Karpas-422 (cell line): ENCODE measurements around the gene ARMC6. TPM values are rescaled to one million over a fixed set of nuclear protein-coding genes. Genes with fewer than 3 reads are reported as not detected.
A peak's percentile ranks its signal among the peaks of the same experiment; 100 is the strongest.
"Not testable (repeated sequence)": the region's sequence is repeated elsewhere in the genome, so short reads cannot be mapped to it uniquely, and the experiment has no call there.

Experiments
- DNase-seq: peaks from one replicate; pipeline ENCODE4 v3.0.0-alpha.2; 2015
- H2AFZ ChIP-seq: fragments of 200-600 bp; sonication (generic); 2 replicates; pipeline ENCODE4 v1.6.1; 2014; ENCODE audit warnings: antibody characterized with exemption, low read length, mixed read lengths
- H3K27ac ChIP-seq: fragments of 200-600 bp; sonication (generic); 2 replicates; pipeline ENCODE4 v1.5.1; 2014; ENCODE audit warnings: mild to moderate bottlenecking, low read length, moderate library complexity
- H3K27me3 ChIP-seq: fragments of 200-600 bp; sonication (generic); 2 replicates; pipeline ENCODE4 v1.6.1; 2014; ENCODE audit warnings: low read length, mixed read lengths
- H3K36me3 ChIP-seq: fragments of 200-600 bp; sonication (generic); 2 replicates; pipeline ENCODE4 v1.6.1; 2014; ENCODE audit warnings: low read length, mixed read lengths; ENCODE audit not compliant: insufficient read depth
- H3K4me1 ChIP-seq: fragments of 200-600 bp; sonication (generic); 2 replicates; pipeline ENCODE4 v1.6.1; 2014; ENCODE audit warnings: mild to moderate bottlenecking, low read length, mixed read lengths
- H3K4me2 ChIP-seq: fragments of 200-600 bp; sonication (generic); 2 replicates; pipeline ENCODE4 v1.6.1; 2014; ENCODE audit warnings: low read length, low read depth, mild to moderate bottlenecking; ENCODE audit not compliant: poor library complexity, severe bottlenecking
- H3K4me3 ChIP-seq: fragments of 200-600 bp; sonication (generic); 2 replicates; pipeline ENCODE4 v1.5.1; 2014; ENCODE audit warnings: mild to moderate bottlenecking, antibody characterized with exemption, low read length, mixed read lengths
- H3K79me2 ChIP-seq: fragments of 200-600 bp; sonication (generic); 2 replicates; pipeline ENCODE4 v1.6.1; 2014; ENCODE audit warnings: mild to moderate bottlenecking, low read length, mixed read lengths
- H3K9ac ChIP-seq: fragments of 200-600 bp; sonication (generic); 2 replicates; pipeline ENCODE4 v1.6.0; 2014; ENCODE audit warnings: low read length
- H3K9me2 ChIP-seq: fragments of 200-600 bp; sonication (generic), shearing (Covaris generic); replicated peaks from 2 replicates; pipeline ENCODE4 v1.6.0; 2014; ENCODE audit warnings: mild to moderate bottlenecking, low read length, moderate library complexity; ENCODE audit not compliant: insufficient read depth
- H3K9me3 ChIP-seq: fragments of 300-700, 200-600 bp; sonication (generic); 2 replicates; pipeline ENCODE4 v1.6.1; 2014; ENCODE audit warnings: low read length, mixed read lengths
- H4K20me1 ChIP-seq: fragments of 200-600 bp; sonication (generic); 2 replicates; pipeline ENCODE4 v1.6.1; 2014; ENCODE audit warnings: mild to moderate bottlenecking, antibody characterized with exemption, low read length, low read depth; ENCODE audit not compliant: insufficient read depth
- total RNA-seq: library from RNA; depleted of rRNA; stranded (reverse); fragments of >200 nt; shearing (Covaris generic); gene quantifications from 2 replicates; pipeline ENCODE4 v1.2.3, GENCODE V29; 2014; ENCODE audit warnings: low replicate concordance; rRNA removed

ARMC6 gene
- total RNA-seq, 1 experiment from 2014 or later = 25.1 TPM

GRCh38 chr19:19106056-19106551 is 72.7 kb downstream of the ARMC6 start:
- peak overlapping the region; percentile 77 for H3K4me2 ChIP-seq
- no peaks in the 10 kb centered on the region for H3K9me2 ChIP-seq
- peak overlapping the region; percentile 48; the same call in 1 of the 2 replicates for H3K9ac ChIP-seq
- no peaks in the 10 kb centered on the region for H3K36me3 ChIP-seq
- no peak overlapping the region for H3K27ac ChIP-seq
- peaks cover 15% of the 10 kb centered on the region for H3K4me1 ChIP-seq
- no peak for DNase-seq
- peak overlapping the region; percentile 95; the same call in 1 of the 2 replicates for H2AFZ ChIP-seq
- H3K79me2 ChIP-seq = no peaks in the 10 kb centered on the region
- H3K9me3 ChIP-seq = no peaks in the 10 kb centered on the region
- H4K20me1 ChIP-seq = no peaks in the 10 kb centered on the region
- peak overlapping the region; percentile 61; the same call in 1 of the 2 replicates for H3K4me3 ChIP-seq
- H3K27me3 ChIP-seq = no peaks in the 10 kb centered on the region

DNA sequence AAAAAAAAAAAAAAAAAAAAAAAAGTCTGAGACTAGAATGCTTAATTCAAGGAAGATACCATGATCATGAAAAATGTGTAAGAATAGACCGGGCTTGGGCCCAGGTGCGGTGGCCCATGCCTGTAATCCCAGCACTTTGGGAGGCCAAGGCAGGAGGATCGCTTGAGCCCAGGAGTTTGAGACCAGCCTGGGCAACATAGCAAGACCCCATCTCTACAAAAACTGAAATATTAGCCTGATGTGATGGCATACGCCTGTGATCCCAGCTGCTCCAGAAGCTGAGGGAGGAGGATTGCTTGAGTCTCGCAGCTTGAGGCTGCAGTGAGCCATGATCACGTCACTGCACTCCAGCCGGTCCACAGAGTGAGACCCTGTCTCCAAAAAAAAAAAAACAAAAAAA is 73.5 kb downstream of the ARMC6 start:
- H3K36me3 ChIP-seq, H4K20me1 ChIP-seq, H3K9me2 ChIP-seq, H3K9me3 ChIP-seq, H3K9ac ChIP-seq, H2AFZ ChIP-seq, H3K79me2 ChIP-seq, H3K27ac ChIP-seq, DNase-seq, H3K4me3 ChIP-seq, H3K27me3 ChIP-seq, H3K4me2 ChIP-seq: not testable (repeated sequence)
- peaks cover 22% of the 10 kb centered on the region for H3K4me1 ChIP-seq

- Histone ChIP-seq H3K79me2 (no peaks in the 10 kb centered on the region), H3K4me1 (peaks cover 22% of the 10 kb centered on the region), H3K9me3 (no peaks in the 10 kb centered on the region), H3K4me2 (no peak overlapping the region), H3K27me3 (no peaks in the 10 kb centered on the region), H3K4me3 (no peak overlapping the region), H4K20me1 (no peaks in the 10 kb centered on the region), H3K27ac (no peak overlapping the region), H3K36me3 (no peaks in the 10 kb centered on the region), H3K9ac (no peak overlapping the region), H2AFZ (no peak overlapping the region), H3K9me2 (no peaks in the 10 kb centered on the region)
- no peak for DNase-seq
These were observed 74.3 kb downstream of the ARMC6 start for GRCh38 chr19:19107654-19108053.

Other genes starting within 250 kb of the ARMC6 start
- not detected in 2 replicates for gene COMP, start 242.3 kb upstream of the ARMC6 start, total RNA-seq
- 30.6 and 85.5 TPM in 2 replicates for gene UPF1, start 201.6 kb upstream of the ARMC6 start, total RNA-seq
- gene CERS1, start 137.4 kb upstream of the ARMC6 start, total RNA-seq = not detected in 2 replicates
- 145 and 153 TPM in 2 replicates for gene COPE, start 114.2 kb upstream of the ARMC6 start, total RNA-seq
- 49.3 and 74.5 TPM in 2 replicates for gene DDX49, start 113.9 kb upstream of the ARMC6 start, total RNA-seq
- gene HOMER3, start 92.4 kb upstream of the ARMC6 start, total RNA-seq = 0.90 TPM in 1 of 2 replicates, not detected in the other
- gene SUGP2, start 86 bp upstream of the ARMC6 start, total RNA-seq = 71.7 and 74.1 TPM in 2 replicates
- 4.5 and 6.2 TPM in 2 replicates for gene SLC25A42, start 30.4 kb downstream of the ARMC6 start, total RNA-seq
- 24.9 and 58.5 TPM in 2 replicates for gene TMEM161A, start 104.9 kb downstream of the ARMC6 start, total RNA-seq
- gene MEF2B, start 136.7 kb downstream of the ARMC6 start, total RNA-seq = 395 and 679 TPM in 2 replicates
- 6.6 and 12.3 TPM in 2 replicates for gene BORCS8, start 158.5 kb downstream of the ARMC6 start, total RNA-seq
- 170 and 176 TPM in 2 replicates for gene RFXANK, start 158.7 kb downstream of the ARMC6 start, total RNA-seq
- gene NR2C2AP, start 169.8 kb downstream of the ARMC6 start, total RNA-seq = 6.9 and 21.4 TPM in 2 replicates
- gene NCAN, start 178.4 kb downstream of the ARMC6 start, total RNA-seq = not detected in 2 replicates
- gene TM6SF2, start 239.7 kb downstream of the ARMC6 start, total RNA-seq = not detected in 2 replicates